GM12878 (cell line): ENCODE measurements around the gene ACSL3. TPM values are rescaled to one million over a fixed set of nuclear protein-coding genes. Genes with fewer than 3 reads are reported as not detected.

Experiments
- ATAC-seq: fragments of 200-7000 bp; cut with Tn5 transposase; 3 replicates; pipeline ENCODE4 v1.9.1; 2020; ENCODE audit warnings: mild to moderate bottlenecking, moderate library complexity
- BruUV-seq: library from RNA; stranded (reverse); fragments of 400-500 nt; replicated peaks from 2 replicates; lab custom pipeline; 2021; lab: Mats Ljungman, UMichigan
- CTCF ChIA-PET: fragments of 300-600 bp; sonication (Branson Sonifier 250); formaldehyde crosslinking; extraction: SDS; loops from one replicate; lab custom pipeline; 2021; ENCODE audit warnings: inconsistent platforms; lab: Yijun Ruan, JAX
- POLR2A ChIA-PET: fragments of 350-600 bp; formaldehyde crosslinking; extraction: SDS; loops from one replicate; lab custom pipeline; 2021; ENCODE audit warnings: inconsistent platforms; lab: Charles Lee
- RAD21 ChIA-PET: fragments of 300-600 bp; sonication (Branson Sonifier 250); formaldehyde crosslinking; loops from one replicate; lab custom pipeline; 2023; ENCODE audit warnings: antibody characterized with exemption; ENCODE audit not compliant: unreplicated experiment; lab: Charles Lee
- SMC1A ChIA-PET: fragments of 300-600 bp; sonication (Branson Sonifier 250); formaldehyde crosslinking; loops from one replicate; lab custom pipeline; 2023; ENCODE audit not compliant: unreplicated experiment, uncharacterized antibody; lab: Charles Lee
- DNase-seq: peaks from one replicate; pipeline ENCODE4 v3.0.0-alpha.2; 2011; ENCODE audit warnings: low read depth, low spot score
- FAIRE-seq: peaks from 3 replicates; lab custom pipeline; 2011; peaks lifted over from hg19 to GRCh38; lab: Jason Lieb, UNC
- H2AFZ ChIP-seq: 2 replicates; pipeline ENCODE4 v1.6.0; 2011; ENCODE audit warnings: low read depth, low read length, control low read depth; ENCODE audit not compliant: control insufficient read depth
- H3K27ac ChIP-seq: 2 replicates; pipeline ENCODE4 v1.5.1; 2011; ENCODE audit warnings: control low read depth; ENCODE audit not compliant: control insufficient read depth, insufficient read depth
- H3K27me3 ChIP-seq, 2 experiments: replicated peaks in 1 of 2; 2 replicates each; pipeline versions ENCODE4 v1.6.0 to v1.6.1; 2011; ENCODE audit warnings: low read length in 1 of 2; ENCODE audit not compliant: control insufficient read depth in 2 of 2, insufficient read depth in 2 of 2
- H3K36me3 ChIP-seq, 2 experiments: 2 replicates each; pipeline ENCODE4 v1.5.1; 2011; ENCODE audit warnings: low read length in 1 of 2; ENCODE audit not compliant: control insufficient read depth in 2 of 2, insufficient read depth in 2 of 2
- H3K4me1 ChIP-seq: 2 replicates; pipeline ENCODE4 v1.6.1; 2011; ENCODE audit warnings: mild to moderate bottlenecking, low read length, moderate library complexity, mixed read lengths; ENCODE audit not compliant: control insufficient read depth, insufficient read depth
- H3K4me2 ChIP-seq: 2 replicates; pipeline ENCODE4 v1.6.0; 2011; ENCODE audit warnings: control low read depth; ENCODE audit not compliant: control insufficient read depth, insufficient read depth
- H3K4me3 ChIP-seq: fragments of 200-600 bp; sonication (generic); 2 replicates; pipeline ENCODE4 v1.5.1; 2016
- H3K79me2 ChIP-seq: 2 replicates; pipeline ENCODE4 v1.6.0; 2011; ENCODE audit warnings: low read length; ENCODE audit not compliant: control insufficient read depth, insufficient read depth
- H3K9ac ChIP-seq: 2 replicates; pipeline ENCODE4 v1.8.0; 2011; ENCODE audit warnings: low read length, control low read depth, mixed read lengths; ENCODE audit not compliant: control insufficient read depth, insufficient read depth
- H3K9me3 ChIP-seq: replicated peaks from 3 replicates; pipeline ENCODE4 v1.5.1; 2011; ENCODE audit warnings: mild to moderate bottlenecking, low read length; ENCODE audit not compliant: control insufficient read depth, insufficient read depth
- H4K20me1 ChIP-seq: 2 replicates; pipeline ENCODE4 v1.6.0; 2011; ENCODE audit not compliant: control insufficient read depth, insufficient read depth
- BHLHE40 ChIP-seq, 2 experiments: fragments of 450-650 bp in 1 of 2; IDR thresholded peaks; 2 replicates each; pipeline ENCODE4 v1.6.1; 2011 to 2017; ENCODE audit warnings: low read depth in 2 of 2, borderline replicate concordance in 1 of 2, improper control_type of control experiment in 1 of 2, low read length in 1 of 2, mild to moderate bottlenecking in 1 of 2
- CHD2 ChIP-seq: IDR thresholded peaks from 2 replicates; pipeline ENCODE4 v1.6.1; 2011; ENCODE audit warnings: low read depth, low read length, improper control_type of control experiment, borderline replicate concordance
- CREB1 ChIP-seq: IDR thresholded peaks from 2 replicates; pipeline ENCODE4 v1.6.1; 2012; ENCODE audit warnings: low read depth, mild to moderate bottlenecking, inconsistent platforms
- CREM ChIP-seq: IDR thresholded peaks from 2 replicates; pipeline ENCODE4 v1.6.1; 2014; ENCODE audit warnings: antibody characterized with exemption, low read depth
- MTA3 ChIP-seq: IDR thresholded peaks from 2 replicates; pipeline ENCODE4 v1.6.1; 2012; ENCODE audit warnings: low read length, inconsistent platforms, borderline replicate concordance
- POU2F2 ChIP-seq: IDR thresholded peaks from 3 replicates; pipeline ENCODE4 v1.6.1; 2011; ENCODE audit warnings: low read depth, mild to moderate bottlenecking, low read length, borderline replicate concordance
- RB1 ChIP-seq: fragments of 450-650 bp; formaldehyde crosslinking; IDR thresholded peaks from 2 replicates; pipeline ENCODE4 v1.6.1; 2017; ENCODE audit warnings: mild to moderate bottlenecking, borderline replicate concordance
- RUNX3 ChIP-seq: IDR thresholded peaks from 2 replicates; pipeline ENCODE4 v1.6.1; 2012; ENCODE audit warnings: low read length, inconsistent platforms
- SKIL ChIP-seq: fragments of 450-650 bp; IDR thresholded peaks from 2 replicates; pipeline ENCODE4 v1.6.1; 2017; ENCODE audit warnings: mild to moderate bottlenecking, low read depth, inconsistent platforms; ENCODE audit not compliant: poor library complexity, severe bottlenecking
- SMAD5 ChIP-seq: IDR thresholded peaks from 2 replicates; pipeline ENCODE4 v1.6.1; 2016; ENCODE audit warnings: antibody characterized with exemption, low read depth
- SMC3 ChIP-seq: IDR thresholded peaks from 2 replicates; pipeline ENCODE4 v1.6.1; 2011; ENCODE audit warnings: low read length, improper control_type of control experiment, borderline replicate concordance
- SP1 ChIP-seq: IDR thresholded peaks from one replicate; pipeline ENCODE4 v1.6.1; 2011; ENCODE audit warnings: low read depth, low read length
- SRF ChIP-seq, 2 experiments: IDR thresholded peaks; 2 replicates each; pipeline ENCODE4 v1.6.1; 2011; ENCODE audit warnings: low read depth in 2 of 2, low read length in 2 of 2, mild to moderate bottlenecking in 1 of 2, moderate library complexity in 1 of 2
- SUZ12 ChIP-seq: fragments of 200-600 bp; sonication (generic); IDR thresholded peaks from one replicate; pipeline ENCODE4 v1.6.1; 2018; ENCODE audit warnings: antibody characterized with exemption, mild to moderate bottlenecking; ENCODE audit not compliant: unreplicated experiment
- YY1 ChIP-seq: IDR thresholded peaks from 2 replicates; pipeline ENCODE4 v1.6.1; 2011; ENCODE audit warnings: low read depth, mild to moderate bottlenecking, low read length
- WGBS: methylation state at CpG from one replicate; pipeline ENCODE4 v1.1.6; 2016; ENCODE audit warnings: low lambda C conversion rate; ENCODE audit not compliant: insufficient replicate concordance, insufficient coverage; ENCODE audit errors: missing lambda C conversion rate; 5-methylcytosine and 5-hydroxymethylcytosine counted together
- in situ Hi-C: fragments of 300-500 bp; cut with MboI; formaldehyde crosslinking; loops from 9 replicates; pipeline ENCODE4 v1.14.3; 2018; ENCODE audit warnings: mixed read lengths
- intact Hi-C: fragments of 100-400 bp; cut with micrococcal nuclease; formaldehyde crosslinking; loops from one replicate; pipeline ENCODE4 v1.14.2; 2022; ENCODE audit not compliant: unreplicated experiment
- polyA plus RNA-seq, 11 experiments: library from polyadenylated mRNA; depleted of rRNA in 4 of 11; unstranded in 6 of 11; stranded (reverse) in 5 of 11; fragments of >200 nt; fragmentation: Nextera tagmentation in 4 of 11; fragmentation: Illumina TruSeq in 1 of 11; extraction: Ambion mirVana in 4 of 11; extraction: Trizol in 1 of 11; gene quantifications; 1 replicate in 1 of 11; 2 replicates in 10 of 11; pipeline versions ENCODE4 v1.2.1 to v1.2.3, GENCODE V29; 2011 to 2016; ENCODE audit warnings: inconsistent platforms in 2 of 11, missing spikeins in 2 of 11, low read depth in 1 of 11
- total RNA-seq, 4 experiments: library from RNA; depleted of rRNA in 3 of 4; stranded (reverse); fragments of >200 nt in 3 of 4; fragmentation: Illumina TruSeq in 1 of 4; extraction: Trizol in 1 of 4; gene quantifications; 2 replicates each; pipeline versions ENCODE4 v1.2.1 to v1.2.3, GENCODE V29; 2013 to 2021
- TF ChIP-seq, protein P1 (sequence below): IDR thresholded peaks from 2 replicates; pipeline ENCODE4 v1.6.1; 2012; ENCODE audit warnings: mild to moderate bottlenecking, low read depth, low read length
- TF ChIP-seq, protein P2 (sequence below): IDR thresholded peaks from 2 replicates; pipeline ENCODE4 v1.6.1; 2012; ENCODE audit warnings: low read length, inconsistent platforms

Gene ACSL3
- total and polyA plus RNA-seq, 10 of the 15 experiments (the other 5 are each of a cell fraction or from before 2014, with no cell fraction given) = 15.6 to 83.9 (median 56.7) TPM

DNA sequence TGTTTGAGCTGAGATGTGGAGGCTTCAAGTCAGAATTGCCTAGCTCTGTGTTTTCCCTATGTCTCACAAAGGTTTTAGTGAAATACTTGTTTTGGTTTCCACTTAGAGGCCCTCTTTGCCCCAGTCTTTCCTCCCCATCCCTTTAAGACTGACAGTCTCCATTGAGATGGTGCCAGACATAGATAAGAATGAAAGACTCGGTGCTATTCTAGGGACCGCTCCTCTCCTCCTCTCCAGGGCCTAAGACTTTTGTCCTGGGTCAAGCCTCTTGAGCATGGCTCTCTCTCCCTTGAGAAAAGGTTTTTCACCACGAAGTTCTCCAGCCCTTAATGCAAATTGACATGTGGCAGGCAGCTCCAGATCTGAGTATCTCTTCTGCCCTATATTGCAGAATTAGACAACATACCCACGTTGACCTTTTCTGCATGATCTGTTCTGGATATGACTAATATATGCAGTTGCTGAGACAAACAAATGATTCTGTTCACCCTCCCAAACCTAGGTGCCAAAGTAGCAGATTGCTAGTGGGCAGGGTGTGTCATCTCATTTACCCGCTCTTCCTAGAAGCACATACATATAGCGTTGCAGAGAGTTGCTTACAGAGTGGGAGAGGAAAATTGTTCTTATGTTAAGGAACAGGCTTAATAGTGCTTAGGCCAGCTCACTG lies 47.5 kb upstream of the ACSL3 start:
- CTCF ChIA-PET = interaction anchor here (0.9 to 2.6 kb wide), 8 partner anchors 15 to 126 kb away, joined by 3 to 11 read pairs (median 3); no protein-coding TSS in a partner anchor
- BruUV-seq = no TSS peak
- TF ChIP-seq, protein P1, sequence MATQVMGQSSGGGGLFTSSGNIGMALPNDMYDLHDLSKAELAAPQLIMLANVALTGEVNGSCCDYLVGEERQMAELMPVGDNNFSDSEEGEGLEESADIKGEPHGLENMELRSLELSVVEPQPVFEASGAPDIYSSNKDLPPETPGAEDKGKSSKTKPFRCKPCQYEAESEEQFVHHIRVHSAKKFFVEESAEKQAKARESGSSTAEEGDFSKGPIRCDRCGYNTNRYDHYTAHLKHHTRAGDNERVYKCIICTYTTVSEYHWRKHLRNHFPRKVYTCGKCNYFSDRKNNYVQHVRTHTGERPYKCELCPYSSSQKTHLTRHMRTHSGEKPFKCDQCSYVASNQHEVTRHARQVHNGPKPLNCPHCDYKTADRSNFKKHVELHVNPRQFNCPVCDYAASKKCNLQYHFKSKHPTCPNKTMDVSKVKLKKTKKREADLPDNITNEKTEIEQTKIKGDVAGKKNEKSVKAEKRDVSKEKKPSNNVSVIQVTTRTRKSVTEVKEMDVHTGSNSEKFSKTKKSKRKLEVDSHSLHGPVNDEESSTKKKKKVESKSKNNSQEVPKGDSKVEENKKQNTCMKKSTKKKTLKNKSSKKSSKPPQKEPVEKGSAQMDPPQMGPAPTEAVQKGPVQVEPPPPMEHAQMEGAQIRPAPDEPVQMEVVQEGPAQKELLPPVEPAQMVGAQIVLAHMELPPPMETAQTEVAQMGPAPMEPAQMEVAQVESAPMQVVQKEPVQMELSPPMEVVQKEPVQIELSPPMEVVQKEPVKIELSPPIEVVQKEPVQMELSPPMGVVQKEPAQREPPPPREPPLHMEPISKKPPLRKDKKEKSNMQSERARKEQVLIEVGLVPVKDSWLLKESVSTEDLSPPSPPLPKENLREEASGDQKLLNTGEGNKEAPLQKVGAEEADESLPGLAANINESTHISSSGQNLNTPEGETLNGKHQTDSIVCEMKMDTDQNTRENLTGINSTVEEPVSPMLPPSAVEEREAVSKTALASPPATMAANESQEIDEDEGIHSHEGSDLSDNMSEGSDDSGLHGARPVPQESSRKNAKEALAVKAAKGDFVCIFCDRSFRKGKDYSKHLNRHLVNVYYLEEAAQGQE = no peak
- TF ChIP-seq RB1 (no peak), SMAD5 (no peak), POU2F2 (peak; percentile 87), YY1 (no peak), SP1 (no peak), RUNX3 (peak; percentile 76), BHLHE40 (IDR thresholded peaks at IDR 0.05; ENCODE audit: borderline replicate concordance in 1 of 2, low read depth in 2 of 2, low read length in 1 of 2) (no peak), CHD2 (no peak), MTA3 (peak; percentile 83; the same call in 1 of the 2 replicates), CREM (peak; percentile 57; the same call in 1 of the 2 replicates), SUZ12 (no peak), SMC3 (no peak), CREB1 (no peak), SRF (IDR thresholded peaks at IDR 0.05; ENCODE audit: low read depth in 2 of 2, low read length in 2 of 2) (0 out of 4 replicates have a peak, but pooled peaks of 1 of the 2 experiments have one; percentile 5), SKIL (peak; percentile 65)
- TF ChIP-seq, protein P2, sequence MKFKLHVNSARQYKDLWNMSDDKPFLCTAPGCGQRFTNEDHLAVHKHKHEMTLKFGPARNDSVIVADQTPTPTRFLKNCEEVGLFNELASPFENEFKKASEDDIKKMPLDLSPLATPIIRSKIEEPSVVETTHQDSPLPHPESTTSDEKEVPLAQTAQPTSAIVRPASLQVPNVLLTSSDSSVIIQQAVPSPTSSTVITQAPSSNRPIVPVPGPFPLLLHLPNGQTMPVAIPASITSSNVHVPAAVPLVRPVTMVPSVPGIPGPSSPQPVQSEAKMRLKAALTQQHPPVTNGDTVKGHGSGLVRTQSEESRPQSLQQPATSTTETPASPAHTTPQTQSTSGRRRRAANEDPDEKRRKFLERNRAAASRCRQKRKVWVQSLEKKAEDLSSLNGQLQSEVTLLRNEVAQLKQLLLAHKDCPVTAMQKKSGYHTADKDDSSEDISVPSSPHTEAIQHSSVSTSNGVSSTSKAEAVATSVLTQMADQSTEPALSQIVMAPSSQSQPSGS = peak; percentile 44; the same call in 1 of the 2 replicates

More for the DNA sequence above, 47.5 kb upstream of the ACSL3 start:
- H3K9me3 ChIP-seq = no peaks in the 10 kb centered on the region; the same call in 1 of the 3 replicates
- H3K27me3 ChIP-seq = no peaks in the 10 kb centered on the region; a peak in 1 of 4 replicates
- no peaks in the 10 kb centered on the region for H3K36me3 ChIP-seq
- POLR2A ChIA-PET = interaction anchor here (0.6 kb wide), 1 partner anchor 98 kb away, joined by 4 read pairs; no protein-coding TSS in a partner anchor
- peaks cover 17% of the 10 kb centered on the region for H3K4me1 ChIP-seq
- intact Hi-C loops = no loop called here
- H3K9ac ChIP-seq = no peak overlapping the region
- ATAC-seq (peak; percentile 94), DNase-seq (peak; percentile 79), FAIRE-seq (peak; percentile 88)
- in situ Hi-C loops = no loop called here
- H3K79me2 ChIP-seq = no peaks in the 10 kb centered on the region
- H4K20me1 ChIP-seq = no peaks in the 10 kb centered on the region
- H2AFZ ChIP-seq = peak overlapping the region; percentile 62
- no peak overlapping the region for H3K4me3 ChIP-seq
- SMC1A ChIA-PET = interaction anchor here (1.3 kb wide), 1 partner anchor 14 kb away, joined by 3 read pairs; no protein-coding TSS in a partner anchor
- H3K4me2 ChIP-seq = peak overlapping the region; percentile 43; the same call in 1 of the 2 replicates
- peak overlapping the region; percentile 19; the same call in 1 of the 2 replicates for H3K27ac ChIP-seq
- WGBS = under 1% methylated on average over 6 of the region's 6 CpGs
- RAD21 ChIA-PET = interaction anchor here (1.0 kb wide), 1 partner anchor 79 kb away, joined by 3 read pairs; no protein-coding TSS in a partner anchor
